Measurements from ENCODE around the gene RTCB.

Gene RTCB

DNA sequence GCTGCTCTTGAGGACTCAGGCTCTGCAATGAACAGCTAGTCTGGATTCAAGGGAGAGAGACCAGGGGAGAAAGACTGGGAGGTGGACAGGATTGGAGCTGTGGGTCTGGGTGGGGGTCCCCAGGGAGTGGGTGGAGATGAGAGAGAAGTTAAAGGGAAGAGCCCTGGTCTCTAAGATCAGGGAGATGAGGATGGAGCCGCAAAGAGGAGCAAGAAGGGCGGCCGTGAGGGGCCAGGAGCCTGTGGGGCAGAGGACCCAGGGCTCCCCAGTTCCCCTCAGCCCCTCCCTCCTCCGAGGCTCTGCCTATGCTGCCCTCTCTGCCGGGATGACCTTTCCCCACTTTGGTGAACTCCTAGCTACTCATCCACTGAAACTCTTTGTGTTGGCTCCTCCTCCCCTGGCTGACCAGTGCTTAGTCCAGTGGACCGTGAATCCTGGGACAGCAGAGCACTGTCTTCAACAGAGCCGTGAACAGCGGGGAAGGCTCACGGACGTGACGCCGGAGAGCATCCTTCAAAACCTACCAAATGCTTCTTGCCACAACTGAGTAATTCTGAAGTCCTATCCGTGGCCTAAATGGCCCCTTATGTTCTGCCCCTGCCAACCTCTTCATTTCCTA, 70.8 kb downstream of the RTCB start:
- no peak for DNase-seq (ENCODE audit: insufficient read length, low spot score)
- TF ChIP-seq, protein P1, sequence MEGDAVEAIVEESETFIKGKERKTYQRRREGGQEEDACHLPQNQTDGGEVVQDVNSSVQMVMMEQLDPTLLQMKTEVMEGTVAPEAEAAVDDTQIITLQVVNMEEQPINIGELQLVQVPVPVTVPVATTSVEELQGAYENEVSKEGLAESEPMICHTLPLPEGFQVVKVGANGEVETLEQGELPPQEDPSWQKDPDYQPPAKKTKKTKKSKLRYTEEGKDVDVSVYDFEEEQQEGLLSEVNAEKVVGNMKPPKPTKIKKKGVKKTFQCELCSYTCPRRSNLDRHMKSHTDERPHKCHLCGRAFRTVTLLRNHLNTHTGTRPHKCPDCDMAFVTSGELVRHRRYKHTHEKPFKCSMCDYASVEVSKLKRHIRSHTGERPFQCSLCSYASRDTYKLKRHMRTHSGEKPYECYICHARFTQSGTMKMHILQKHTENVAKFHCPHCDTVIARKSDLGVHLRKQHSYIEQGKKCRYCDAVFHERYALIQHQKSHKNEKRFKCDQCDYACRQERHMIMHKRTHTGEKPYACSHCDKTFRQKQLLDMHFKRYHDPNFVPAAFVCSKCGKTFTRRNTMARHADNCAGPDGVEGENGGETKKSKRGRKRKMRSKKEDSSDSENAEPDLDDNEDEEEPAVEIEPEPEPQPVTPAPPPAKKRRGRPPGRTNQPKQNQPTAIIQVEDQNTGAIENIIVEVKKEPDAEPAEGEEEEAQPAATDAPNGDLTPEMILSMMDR (IDR thresholded peaks at IDR 0.05; ENCODE audit: insufficient read depth, missing control alignments), result no peak
- FAIRE-seq, result no peak

DNA sequence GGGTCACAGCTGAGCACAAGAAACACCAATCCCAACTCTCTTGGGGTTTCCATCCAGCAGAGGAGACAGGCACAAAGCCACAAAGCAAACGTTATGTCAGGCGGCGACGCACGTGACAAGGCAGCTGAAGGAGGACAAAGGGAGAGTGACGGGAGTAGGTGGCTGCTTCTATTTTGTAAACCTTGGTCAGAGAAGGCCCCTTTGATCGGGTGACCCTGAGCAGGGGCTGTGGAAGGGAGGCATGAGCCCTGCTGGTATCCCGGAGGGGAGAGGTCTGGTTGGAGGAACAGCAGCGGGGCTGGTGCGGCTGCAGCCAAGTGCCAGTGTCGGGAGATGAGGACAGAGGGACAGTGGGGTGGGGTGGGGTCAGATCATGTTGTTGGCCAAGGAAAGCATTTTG, 71.6 kb downstream of the RTCB start:
- no peak for FAIRE-seq
- TF ChIP-seq, protein P1 (IDR thresholded peaks at IDR 0.05; ENCODE audit: insufficient read depth, missing control alignments), result no peak
- no peak for DNase-seq (ENCODE audit: insufficient read length, low spot score)

DNA sequence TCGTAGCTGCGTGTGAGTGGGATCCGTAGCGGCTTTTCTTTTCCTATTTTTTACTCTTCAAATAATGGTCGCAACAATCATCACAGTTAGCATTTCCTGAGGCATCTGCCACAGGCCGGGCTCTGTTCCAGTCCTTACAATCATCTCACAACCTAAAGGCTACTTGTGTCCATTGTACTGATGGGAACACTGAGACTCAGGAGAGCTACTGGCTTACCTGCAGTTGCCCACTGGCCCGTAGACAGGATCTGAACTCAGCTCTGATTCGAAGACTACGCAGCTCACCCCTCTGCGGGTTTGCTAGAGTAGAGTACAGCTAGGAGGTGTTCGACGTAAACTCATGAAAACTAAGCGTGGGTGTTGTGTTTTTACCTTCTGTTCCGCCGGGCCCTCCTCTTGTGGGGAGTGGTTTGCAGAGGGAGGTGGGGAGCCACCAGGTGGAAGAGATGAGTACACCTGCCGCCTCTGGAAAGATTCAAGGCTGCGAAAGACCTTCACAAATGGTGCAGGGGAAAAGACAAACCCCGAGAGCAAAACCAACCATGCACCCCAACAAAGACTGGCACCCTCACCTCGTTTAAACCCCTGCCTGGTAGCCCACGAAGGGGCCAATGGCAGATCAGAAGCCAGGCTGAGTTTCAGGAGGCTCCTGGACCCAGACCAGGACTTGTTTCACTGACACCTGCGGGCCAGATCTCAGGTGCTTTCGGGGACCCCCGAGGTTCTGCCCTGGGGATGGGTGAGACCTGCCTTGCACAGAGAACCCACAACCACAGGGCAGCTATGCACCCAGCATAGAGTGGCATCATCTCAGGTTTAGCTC, 72.6 kb downstream of the RTCB start:
- no peak for FAIRE-seq
- DNase-seq (ENCODE audit: insufficient read length, low spot score), result no peak
- TF ChIP-seq, protein P1 (IDR thresholded peaks at IDR 0.05; ENCODE audit: insufficient read depth, missing control alignments), result no peak

DNA sequence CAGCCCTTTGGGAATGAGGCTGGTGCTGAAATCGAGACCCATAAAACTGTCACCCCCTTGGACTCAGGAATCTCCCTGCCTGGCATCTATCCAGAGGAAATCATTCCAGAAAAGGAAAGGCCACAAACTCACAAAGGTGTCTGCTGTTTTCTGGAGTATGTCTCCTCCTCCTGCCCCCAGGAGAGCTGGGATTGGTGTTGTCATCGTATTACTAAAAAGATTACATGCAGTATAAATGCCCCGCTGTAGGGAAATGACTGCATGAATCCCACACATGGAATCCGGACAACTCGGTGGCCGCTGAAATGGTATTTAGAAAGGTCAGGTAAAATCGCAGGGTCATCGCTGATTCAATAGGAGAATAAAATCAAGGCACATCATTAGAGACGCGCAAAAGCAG, 73.3 kb downstream of the RTCB start:
- TF ChIP-seq, protein P1 (IDR thresholded peaks at IDR 0.05; ENCODE audit: insufficient read depth, missing control alignments), result no peak
- DNase-seq (ENCODE audit: insufficient read length, low spot score) (no peak), FAIRE-seq (no peak)

Measured in D721Med (cell line).